WERI-Rb-1 (cell line): ENCODE measurements around the gene GABRB1.
"Not testable (repeated sequence)": the region's sequence is repeated elsewhere in the genome, so short reads cannot be mapped to it uniquely, and the experiment has no call there.

Experiments
- DNase-seq: peaks from one replicate; pipeline ENCODE4 v3.0.0-alpha.2; 2020
- H3K27ac ChIP-seq: fragments of 250-450 bp; sonication (Bioruptor Pico); 2 replicates; pipeline ENCODE4 v1.5.1; 2020; ENCODE audit warnings: mild to moderate bottlenecking, moderate library complexity
- H3K27me3 ChIP-seq: fragments of 250-450 bp; sonication (Bioruptor Pico); 2 replicates; pipeline ENCODE4 v1.5.1; 2021; ENCODE audit warnings: mild to moderate bottlenecking, low read depth, moderate library complexity; ENCODE audit not compliant: insufficient read depth, severe bottlenecking
- H3K36me3 ChIP-seq: fragments of 250-450 bp; sonication (Bioruptor Pico); 2 replicates; pipeline ENCODE4 v1.5.1; 2020; ENCODE audit warnings: mild to moderate bottlenecking, moderate library complexity
- H3K4me3 ChIP-seq: 2 replicates; pipeline ENCODE4 v1.5.1; 2011; ENCODE audit warnings: low read depth, mild to moderate bottlenecking, control low read depth, low read length
- H3K9me3 ChIP-seq: fragments of 250-450 bp; sonication (Bioruptor Pico); 2 replicates; pipeline ENCODE4 v1.5.1; 2021; ENCODE audit warnings: mild to moderate bottlenecking, moderate library complexity; ENCODE audit not compliant: severe bottlenecking
- CTCF ChIP-seq: IDR thresholded peaks from 2 replicates; pipeline ENCODE4 v1.5.1; 2011; ENCODE audit warnings: low read depth, mild to moderate bottlenecking, control low read depth, inconsistent platforms, low read length

Gene GABRB1

GRCh38 chr4:47367761-47368160 is 336.4 kb downstream of the GABRB1 start:
- H3K4me3 ChIP-seq: no peak overlapping the region
- no peaks in the 10 kb centered on the region for H3K36me3 ChIP-seq
- no peaks in the 10 kb centered on the region for H3K27me3 ChIP-seq
- H3K27ac ChIP-seq: no peak overlapping the region
- no peak for TF ChIP-seq CTCF
- peaks cover 2% of the 10 kb centered on the region for H3K9me3 ChIP-seq
- DNase-seq: no peak

GRCh38 chr4:47368211-47368610 is 336.8 kb downstream of the GABRB1 start:
- TF ChIP-seq CTCF: no peak
- no peak for DNase-seq
- Histone ChIP-seq H3K27ac (no peak overlapping the region), H3K4me3 (no peak overlapping the region), H3K36me3 (no peaks in the 10 kb centered on the region), H3K9me3 (peaks cover 2% of the 10 kb centered on the region), H3K27me3 (no peaks in the 10 kb centered on the region)

- DNase-seq: no peak
- no peaks in the 10 kb centered on the region for H3K27me3 ChIP-seq
- H3K9me3 ChIP-seq: peaks cover 2% of the 10 kb centered on the region
- no peak for TF ChIP-seq CTCF
- H3K36me3 ChIP-seq: no peaks in the 10 kb centered on the region
- no peak overlapping the region for H3K4me3 ChIP-seq
- H3K27ac ChIP-seq: no peak overlapping the region
Observed at GRCh38 chr4:47372561-47372960, 341.2 kb downstream of the GABRB1 start.

- Histone ChIP-seq H3K9me3 (no peaks in the 10 kb centered on the region), H3K27me3 (no peaks in the 10 kb centered on the region), H3K4me3 (no peak overlapping the region), H3K27ac (no peak overlapping the region), H3K36me3 (no peaks in the 10 kb centered on the region)
- DNase-seq: no peak
- TF ChIP-seq CTCF: no peak
Observed at GRCh38 chr4:47373174-47373573, 341.8 kb downstream of the GABRB1 start.

GRCh38 chr4:47373709-47374108 is 342.3 kb downstream of the GABRB1 start:
- Histone ChIP-seq H3K27ac (no peak overlapping the region), H3K36me3 (no peaks in the 10 kb centered on the region), H3K27me3 (no peaks in the 10 kb centered on the region), H3K4me3 (no peak overlapping the region), H3K9me3 (no peaks in the 10 kb centered on the region)
- no peak for DNase-seq
- TF ChIP-seq CTCF: no peak

- DNase-seq: no peak
- Histone ChIP-seq H3K27me3 (no peaks in the 10 kb centered on the region), H3K36me3 (no peaks in the 10 kb centered on the region), H3K27ac (no peak overlapping the region), H3K9me3 (no peaks in the 10 kb centered on the region), H3K4me3 (no peak overlapping the region)
- no peak for TF ChIP-seq CTCF
Observed at GRCh38 chr4:47374477-47374876, 343.1 kb downstream of the GABRB1 start.

GRCh38 chr4:47378021-47378530 is 346.7 kb downstream of the GABRB1 start:
- not testable (repeated sequence) for H3K9me3 ChIP-seq, H3K27me3 ChIP-seq, H3K4me3 ChIP-seq, DNase-seq, H3K36me3 ChIP-seq, H3K27ac ChIP-seq
